Placental epithelial cell (primary cell): ENCODE data around the gene TGDS. TPM values are rescaled to one million over a fixed set of nuclear protein-coding genes. Genes with fewer than 3 reads are reported as not detected.

Experiments
- total RNA-seq: library from RNA; depleted of rRNA; stranded (reverse); fragments of >200 nt; gene quantifications from 2 replicates; pipeline ENCODE4 v1.2.3, GENCODE V29; 2012

TGDS gene
- total RNA-seq, result 14.9 and 15.1 TPM in 2 replicates

GRCh38 chr13:94595950-94596574 is at the start of gene TGDS:
TSS of gene TGDS (minus strand) at chr13:94596152. CDS start at chr13:94596136, 16 bp downstream.

GRCh38 chr13:94601446-94602431 is 5.8 kb upstream of the TGDS start, which contains the start of gene GPR180:
TSS of gene GPR180 (plus strand) at chr13:94601857. CDS start at chr13:94601928, 71 bp downstream.

Other genes with a start within 250 kb of the TGDS start
- 0.11 and 0.39 TPM in 2 replicates for gene DCT, start 116.5 kb downstream of the TGDS start, total RNA-seq
- gene GPR180, start 5.7 kb upstream of the TGDS start, total RNA-seq, result 8.6 and 22.0 TPM in 2 replicates
- gene SOX21, start 116.4 kb upstream of the TGDS start, total RNA-seq, result not detected in 2 replicates